GM23338 (cell line): ENCODE measurements around the gene KCNK5. TPM values are rescaled to one million over a fixed set of nuclear protein-coding genes. Genes with fewer than 3 reads are reported as not detected.

Source experiments
- ATAC-seq: fragments of 200-7000 bp; cut with Tn5 transposase; 3 replicates; pipeline ENCODE4 v1.9.1; 2020
- DNase-seq: peaks from one replicate; pipeline ENCODE4 v3.0.0-alpha.2; 2015; ENCODE audit warnings: low spot score
- H2AFZ ChIP-seq: fragments of 200-600 bp; sonication (generic); 2 replicates; pipeline ENCODE4 v1.8.0; 2016; ENCODE audit warnings: antibody characterized with exemption, mild to moderate bottlenecking, moderate library complexity
- H3F3A ChIP-seq: fragments of 200-600 bp; sonication (generic); replicated peaks from 2 replicates; pipeline ENCODE4 v1.8.0; 2017; ENCODE audit warnings: antibody characterized with exemption, mixed run types, low read depth
- H3K27ac ChIP-seq: fragments of 200-600 bp; sonication (generic); 2 replicates; pipeline ENCODE4 v1.6.1; 2016; ENCODE audit warnings: low read depth
- H3K27me3 ChIP-seq: fragments of 200-600 bp; sonication (generic); 2 replicates; pipeline ENCODE4 v1.8.0; 2016; ENCODE audit warnings: mild to moderate bottlenecking, mixed run types, moderate library complexity; ENCODE audit not compliant: insufficient read depth
- H3K36me3 ChIP-seq: fragments of 200-600 bp; sonication (generic); 2 replicates; pipeline ENCODE4 v1.8.0; 2016; ENCODE audit warnings: mild to moderate bottlenecking; ENCODE audit not compliant: insufficient read depth
- H3K4me1 ChIP-seq: fragments of 200-600 bp; sonication (generic); 2 replicates; pipeline ENCODE4 v1.8.0; 2016; ENCODE audit warnings: mild to moderate bottlenecking, moderate library complexity; ENCODE audit not compliant: insufficient read depth
- H3K4me2 ChIP-seq: fragments of 200-600 bp; sonication (generic); 2 replicates; pipeline ENCODE4 v1.7.1; 2017; ENCODE audit warnings: mixed run types
- H3K4me3 ChIP-seq: fragments of 200-600 bp; sonication (generic); 2 replicates; pipeline ENCODE4 v1.6.1; 2016; ENCODE audit warnings: mixed run types
- H3K79me2 ChIP-seq: fragments of 200-600 bp; sonication (generic); replicated peaks from 2 replicates; pipeline ENCODE4 v1.8.0; 2017; ENCODE audit warnings: mild to moderate bottlenecking; ENCODE audit not compliant: insufficient read depth
- H3K9me2 ChIP-seq: fragments of 200-600 bp; sonication (generic); 2 replicates; pipeline ENCODE4 v1.8.0; 2017; ENCODE audit not compliant: insufficient read depth
- H4K20me1 ChIP-seq: fragments of 200-600 bp; sonication (generic); replicated peaks from 2 replicates; pipeline ENCODE4 v1.8.0; 2017; ENCODE audit warnings: mild to moderate bottlenecking; ENCODE audit not compliant: insufficient read depth
- H3K27ac Mint-ChIP-seq: 2 replicates; pipeline ENCODE4 v1.8.0; 2020; ENCODE audit warnings: inconsistent platforms, mild to moderate bottlenecking, moderate library complexity, mixed read lengths
- H3K27me3 Mint-ChIP-seq: 3 replicates; pipeline ENCODE4 v1.8.0; 2022; ENCODE audit warnings: low read depth, mild to moderate bottlenecking, moderate library complexity, mixed read lengths, inconsistent platforms; ENCODE audit not compliant: insufficient read depth, poor library complexity
- H3K36me3 Mint-ChIP-seq: 3 replicates; pipeline ENCODE4 v1.8.0; 2021; ENCODE audit warnings: low read depth, mild to moderate bottlenecking, inconsistent platforms, moderate library complexity, mixed read lengths
- H3K4me1 Mint-ChIP-seq: 3 replicates; pipeline ENCODE4 v1.8.0; 2020; ENCODE audit warnings: mild to moderate bottlenecking, inconsistent platforms, mixed read lengths
- H3K4me3 Mint-ChIP-seq: 3 replicates; pipeline ENCODE4 v1.8.0; 2021; ENCODE audit warnings: moderate library complexity, mild to moderate bottlenecking, inconsistent platforms, mixed read lengths
- H3K9me3 Mint-ChIP-seq: 3 replicates; pipeline ENCODE4 v1.8.0; 2020; ENCODE audit warnings: moderate library complexity, mild to moderate bottlenecking, inconsistent platforms, mixed read lengths
- CTCF ChIP-seq, 2 experiments: fragments of 200-600 bp in 1 of 2; sonication (generic) in 1 of 2; conservative IDR thresholded peaks; 2 replicates each; pipeline versions ENCODE4 v1.5.1 to v1.6.1; 2016 to 2017; ENCODE audit warnings: antibody characterized with exemption in 2 of 2, low read depth in 2 of 2, mild to moderate bottlenecking in 2 of 2, moderate library complexity in 1 of 2
- JUNB ChIP-seq: IDR thresholded peaks from one replicate; pipeline ENCODE4 v1.6.1; 2016; ENCODE audit warnings: antibody characterized with exemption; ENCODE audit not compliant: unreplicated experiment
- NANOG ChIP-seq: IDR thresholded peaks from 2 replicates; pipeline ENCODE4 v1.6.1; 2016; ENCODE audit warnings: antibody characterized with exemption, borderline replicate concordance
- POLR2AphosphoS5 ChIP-seq: IDR thresholded peaks from 2 replicates; pipeline ENCODE4 v1.6.1; 2016; ENCODE audit warnings: antibody characterized with exemption, low read depth
- REST ChIP-seq: IDR thresholded peaks from one replicate; pipeline ENCODE4 v1.6.1; 2018; ENCODE audit warnings: antibody characterized with exemption; ENCODE audit not compliant: unreplicated experiment
- STAT1 ChIP-seq: IDR thresholded peaks from one replicate; pipeline ENCODE4 v1.6.1; 2016; ENCODE audit warnings: antibody characterized with exemption; ENCODE audit not compliant: unreplicated experiment
- ZNF331 ChIP-seq: fragments of 250-450 bp; sonication (Bioruptor Pico); IDR thresholded peaks from 2 replicates; pipeline ENCODE4 v1.5.0; 2020; ENCODE audit warnings: low read depth, mild to moderate bottlenecking, moderate library complexity
- ZNF462 ChIP-seq: fragments of 250-450 bp; sonication (Bioruptor Pico); IDR thresholded peaks from 2 replicates; pipeline ENCODE4 v1.5.0; 2020; ENCODE audit warnings: mild to moderate bottlenecking, moderate library complexity
- polyA plus RNA-seq: library from polyadenylated mRNA; unstranded; fragments of >200 nt; fragmentation: Nextera tagmentation; extraction: Ambion mirVana; gene quantifications from 2 replicates; pipeline ENCODE4 v1.2.1, GENCODE V29; 2016
- total RNA-seq: library from RNA; depleted of rRNA; stranded (reverse); fragments of >200 nt; shearing (Covaris generic); gene quantifications from 2 replicates; pipeline ENCODE4 v1.2.3, GENCODE V29; 2014

The KCNK5 gene
- total and polyA plus RNA-seq, 2 experiments from 2014 or later, result 9.5 to 57.4 TPM

- peaks cover 8% of the 10 kb centered on the region for H3K27me3 Mint-ChIP-seq
- Histone ChIP-seq H3K4me3 (no peak overlapping the region), H3K9me2 (0 out of 2 replicates have a peak, but pooled peaks cover 6% of the 10 kb centered on the region), H3K27me3 (no peaks in the 10 kb centered on the region), H4K20me1 (no peaks in the 10 kb centered on the region), H3F3A (peaks cover 6% of the 10 kb centered on the region), H3K27ac (no peak overlapping the region), H3K4me1 (peaks cover 24% of the 10 kb centered on the region), H3K36me3 (no peaks in the 10 kb centered on the region), H2AFZ (no peak overlapping the region), H3K4me2 (no peak overlapping the region), H3K79me2 (no peaks in the 10 kb centered on the region)
- H3K27ac Mint-ChIP-seq, result peak overlapping the region; percentile 77
- no peak overlapping the region for H3K4me3 Mint-ChIP-seq
- peaks cover 8% of the 10 kb centered on the region for H3K36me3 Mint-ChIP-seq
- no peak for TF ChIP-seq ZNF331 (CRISPR knock-in tag)
- no peak for TF ChIP-seq ZNF462 (CRISPR knock-in tag)
- TF ChIP-seq CTCF (conservative IDR thresholded peaks at IDR 0.05; ENCODE audit: low read depth in 2 of 2), result no peak
- no peak for TF ChIP-seq POLR2AphosphoS5
- no peak for TF ChIP-seq JUNB
- TF ChIP-seq STAT1, result no peak
- no peak for TF ChIP-seq REST
- no peak for TF ChIP-seq NANOG
- H3K9me3 Mint-ChIP-seq, result peaks cover 7% of the 10 kb centered on the region; the same call in 2 of the 3 replicates
- peaks cover 39% of the 10 kb centered on the region for H3K4me1 Mint-ChIP-seq
- DNase-seq (no peak), ATAC-seq (no peak)
Measured at GRCh38 chr6:39261751-39262150, 32.5 kb upstream of the KCNK5 start.
